GM20431 (cell line): ENCODE data around the gene KISS1.
"Not testable (repeated sequence)": the region's sequence is repeated elsewhere in the genome, so short reads cannot be mapped to it uniquely, and the experiment has no call there.

Source experiments
- in situ Hi-C: fragments of 300-500 bp; cut with MseI, MboI; formaldehyde crosslinking; loops from one replicate; pipeline ENCODE4 v1.15.0; 2020; ENCODE audit warnings: low sequenced_read_pairs; ENCODE audit not compliant: unreplicated experiment

The KISS1 gene

GRCh38 chr1:204196068-204196795 lies at the start of gene KISS1:
KISS1 (minus strand) TSS chr1:204196491; CDS start chr1:204192876, 3,615 bp downstream.
- in situ Hi-C loops: no loop called here

- in situ Hi-C loops: no loop called here
Measured at GRCh38 chr1:204242920-204243319, 46.6 kb upstream of the KISS1 start.

- in situ Hi-C loops: no loop called here
Measured at GRCh38 chr1:204241914-204242313, 45.6 kb upstream of the KISS1 start.

GRCh38 chr1:204241050-204241449 lies 44.8 kb upstream of the KISS1 start:
- in situ Hi-C loops: no loop called here

GRCh38 chr1:204240233-204240632 lies 43.9 kb upstream of the KISS1 start:
- in situ Hi-C loops: no loop called here

GRCh38 chr1:204239401-204239800 lies 43.1 kb upstream of the KISS1 start:
- in situ Hi-C loops: not testable (repeated sequence)

GRCh38 chr1:204238520-204238919 lies 42.2 kb upstream of the KISS1 start:
- in situ Hi-C loops: not testable (repeated sequence)

- in situ Hi-C loops: not testable (repeated sequence)
Measured at GRCh38 chr1:204237515-204237914, 41.2 kb upstream of the KISS1 start.

- in situ Hi-C loops: no loop called here
Measured at GRCh38 chr1:204232526-204232925, 36.2 kb upstream of the KISS1 start.

- in situ Hi-C loops: no loop called here
Measured at GRCh38 chr1:204230211-204230610, 33.9 kb upstream of the KISS1 start.

GRCh38 chr1:204228896-204229295 lies 32.6 kb upstream of the KISS1 start:
- in situ Hi-C loops: no loop called here

- in situ Hi-C loops: no loop called here
Measured at GRCh38 chr1:204227996-204228785, 31.9 kb upstream of the KISS1 start.

- in situ Hi-C loops: no loop called here
Measured at GRCh38 chr1:204227351-204227750, 31.1 kb upstream of the KISS1 start.

- in situ Hi-C loops: no loop called here
Measured at GRCh38 chr1:204225841-204226735, 29.8 kb upstream of the KISS1 start.

GRCh38 chr1:204224655-204225054 lies 28.4 kb upstream of the KISS1 start:
- in situ Hi-C loops: no loop called here

- in situ Hi-C loops: no loop called here
Measured at GRCh38 chr1:204223129-204223860, 27.0 kb upstream of the KISS1 start.

- in situ Hi-C loops: no loop called here
Measured at GRCh38 chr1:204222764-204223055, 26.4 kb upstream of the KISS1 start.

- in situ Hi-C loops: no loop called here
Measured at GRCh38 chr1:204222006-204222763, 25.9 kb upstream of the KISS1 start.

- in situ Hi-C loops: no loop called here
Measured at GRCh38 chr1:204221271-204221670, 25.0 kb upstream of the KISS1 start.
